Measurements from ENCODE around the gene PEPD. TPM values are rescaled to one million over a fixed set of nuclear protein-coding genes. Genes with fewer than 3 reads are reported as not detected.

Gene PEPD
- total RNA-seq, 2 experiments from 2014 or later: 38.1 to 44.5 TPM

DNA sequence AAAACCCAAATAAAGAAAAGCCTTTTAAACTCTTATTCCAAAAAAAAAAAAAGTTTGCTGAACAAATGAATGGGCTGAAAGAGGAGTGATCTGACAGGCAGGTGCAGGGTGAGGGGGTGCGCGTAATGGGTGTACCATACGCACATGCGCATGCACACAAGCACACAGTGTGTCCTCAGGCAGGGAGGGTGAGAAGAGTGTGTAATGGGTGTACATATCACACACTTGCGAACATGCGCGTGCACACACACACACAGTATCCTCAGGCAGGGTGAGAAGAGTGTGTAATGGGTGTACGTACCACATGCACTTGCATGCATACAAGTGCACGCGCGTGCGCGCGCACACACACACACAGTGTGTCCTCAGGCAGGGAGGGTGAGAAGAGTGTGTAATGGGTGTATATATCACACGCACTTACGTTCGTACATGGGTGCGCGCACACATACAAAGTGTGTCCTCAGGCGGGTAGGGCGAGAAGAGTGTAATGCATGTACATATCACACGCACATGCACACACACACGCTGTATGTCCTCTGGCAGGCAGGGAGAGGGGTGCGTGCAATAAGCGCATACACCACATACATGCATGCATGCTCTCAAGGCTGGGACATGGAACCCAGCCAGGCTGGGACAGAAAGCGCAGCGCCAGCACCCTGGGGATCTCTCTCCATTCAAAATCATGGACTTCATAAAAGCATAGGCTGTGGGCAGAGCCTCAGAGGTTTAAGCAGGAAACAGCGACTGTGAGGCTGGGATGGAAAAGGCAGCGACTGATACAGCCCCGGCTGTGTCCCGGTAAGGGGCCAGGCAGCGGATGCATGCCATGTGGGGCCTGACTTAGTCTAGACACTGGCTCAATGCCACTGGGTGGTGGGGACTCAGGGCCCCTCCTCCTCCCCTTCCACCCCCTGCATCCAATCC, 77.7 kb downstream of the PEPD start:
- CTCF ChIA-PET: no interaction called here
- POLR2A ChIA-PET: no interaction called here
- Mint-ChIP-seq H3K9me3 (no peaks in the 10 kb centered on the region), H3K27ac (no peak overlapping the region), H3K27me3 (no peaks in the 10 kb centered on the region), H3K4me3 (no peak overlapping the region), H3K36me3 (ENCODE audit: low read depth) (no peaks in the 10 kb centered on the region), H3K4me1 (peaks cover 1% of the 10 kb centered on the region)
- DNase-seq: no peak

- Mint-ChIP-seq H3K36me3 (ENCODE audit: low read depth) (no peaks in the 10 kb centered on the region), H3K4me1 (peaks cover 1% of the 10 kb centered on the region), H3K27me3 (no peaks in the 10 kb centered on the region), H3K9me3 (no peaks in the 10 kb centered on the region), H3K27ac (no peak overlapping the region), H3K4me3 (no peak overlapping the region)
- DNase-seq: no peak
- ChIA-PET POLR2A (no interaction called here), CTCF (no interaction called here)
These were observed 78.9 kb downstream of the PEPD start for GRCh38 chr19:33442706-33443105.

- Mint-ChIP-seq H3K9me3 (no peaks in the 10 kb centered on the region), H3K36me3 (ENCODE audit: low read depth) (no peaks in the 10 kb centered on the region), H3K4me1 (peaks cover 1% of the 10 kb centered on the region), H3K4me3 (no peak overlapping the region), H3K27me3 (no peaks in the 10 kb centered on the region), H3K27ac (no peak overlapping the region)
- ChIA-PET POLR2A (no interaction called here), CTCF (no interaction called here)
- no peak for DNase-seq
These were observed 79.8 kb downstream of the PEPD start for GRCh38 chr19:33441828-33442227.

- no peak for DNase-seq
- H3K36me3 Mint-ChIP-seq (ENCODE audit: low read depth): no peaks in the 10 kb centered on the region
- no peak overlapping the region for H3K4me3 Mint-ChIP-seq
- ChIA-PET POLR2A (no interaction called here), CTCF (no interaction called here)
- no peak overlapping the region for H3K27ac Mint-ChIP-seq
- H3K9me3 Mint-ChIP-seq: no peaks in the 10 kb centered on the region
- peaks cover 1% of the 10 kb centered on the region for H3K4me1 Mint-ChIP-seq
- no peaks in the 10 kb centered on the region for H3K27me3 Mint-ChIP-seq
These were observed 80.3 kb downstream of the PEPD start for GRCh38 chr19:33441277-33441699.

DNA sequence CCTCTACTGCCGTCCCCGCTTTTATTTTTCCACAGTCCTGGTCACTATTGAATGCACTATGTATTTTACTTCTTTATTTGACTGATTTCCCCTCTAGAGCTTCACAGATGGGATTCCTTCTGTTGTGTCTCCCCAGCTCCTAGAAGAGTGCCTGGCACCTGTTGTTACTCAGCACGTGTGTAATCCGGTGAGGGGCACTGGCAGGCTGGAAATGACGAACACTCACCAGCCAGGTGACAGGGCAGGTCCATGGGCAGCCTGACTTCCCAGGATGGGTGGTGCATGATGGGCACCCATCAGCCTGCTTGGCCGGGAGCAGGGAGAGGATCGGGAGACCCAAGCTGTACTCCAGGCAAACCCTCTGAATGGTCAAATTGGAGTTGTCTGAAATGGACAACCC, 80.9 kb downstream of the PEPD start:
- H3K4me3 Mint-ChIP-seq: no peak overlapping the region
- CTCF ChIA-PET: no interaction called here

GRCh38 chr19:33440241-33440640, 81.3 kb downstream of the PEPD start:
- ChIA-PET CTCF (no interaction called here), POLR2A (no interaction called here)
- Mint-ChIP-seq H3K27ac (no peak overlapping the region), H3K36me3 (ENCODE audit: low read depth) (no peaks in the 10 kb centered on the region), H3K27me3 (no peaks in the 10 kb centered on the region), H3K4me1 (peaks cover 1% of the 10 kb centered on the region), H3K9me3 (no peaks in the 10 kb centered on the region), H3K4me3 (no peak overlapping the region)
- no peak for DNase-seq

More for the DNA sequence above, 80.9 kb downstream of the PEPD start:
- Mint-ChIP-seq H3K9me3 (no peaks in the 10 kb centered on the region), H3K36me3 (ENCODE audit: low read depth) (no peaks in the 10 kb centered on the region), H3K27me3 (no peaks in the 10 kb centered on the region), H3K4me1 (peaks cover 1% of the 10 kb centered on the region), H3K27ac (no peak overlapping the region)
- POLR2A ChIA-PET: no interaction called here
- no peak for DNase-seq

DNA sequence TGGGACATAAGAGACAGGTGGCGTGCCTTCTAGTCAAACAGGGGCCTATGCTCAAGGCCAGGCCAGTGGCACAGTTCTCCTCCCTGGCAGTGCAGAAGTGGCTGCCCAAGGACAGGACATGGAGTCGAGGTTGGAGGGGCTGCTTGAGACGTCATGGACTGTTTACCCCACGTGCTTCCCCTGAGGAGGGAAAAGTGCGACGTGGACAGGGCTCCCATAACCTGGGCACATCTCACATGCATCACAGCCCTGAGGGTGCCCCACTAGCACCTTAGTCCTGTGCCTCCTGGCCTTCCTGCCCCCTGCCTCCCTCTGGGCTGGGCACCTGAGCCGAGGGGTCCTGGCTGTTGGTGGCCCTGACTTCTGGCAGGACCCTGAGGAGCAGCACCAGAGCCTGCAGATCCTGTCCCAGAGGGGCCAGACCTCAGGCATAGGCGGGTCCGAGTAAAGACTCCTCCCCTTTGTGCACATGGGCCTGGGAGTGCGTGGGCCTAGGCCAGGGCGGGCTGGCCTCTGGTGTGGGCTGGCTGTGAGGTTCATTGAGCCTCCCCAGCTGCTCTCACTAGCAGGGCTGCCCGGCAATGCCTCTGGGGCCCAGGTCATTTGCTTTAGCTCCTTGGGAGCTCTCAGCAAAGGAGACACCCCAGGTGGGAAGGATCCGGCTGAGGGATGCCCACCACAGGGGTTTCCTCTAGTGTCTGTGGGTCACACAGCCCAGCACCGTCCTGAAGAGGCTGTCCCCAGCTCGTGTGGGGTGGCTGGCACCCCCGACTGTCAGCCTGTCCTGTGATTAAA, 82.4 kb downstream of the PEPD start:
- ChIA-PET CTCF (no interaction called here), POLR2A (no interaction called here)
- no peaks in the 10 kb centered on the region for H3K9me3 Mint-ChIP-seq
- peaks cover 1% of the 10 kb centered on the region for H3K4me1 Mint-ChIP-seq
- no peaks in the 10 kb centered on the region for H3K36me3 Mint-ChIP-seq (ENCODE audit: low read depth)
- no peaks in the 10 kb centered on the region for H3K27me3 Mint-ChIP-seq
- no peak overlapping the region for H3K4me3 Mint-ChIP-seq
- no peak for DNase-seq
- no peak overlapping the region for H3K27ac Mint-ChIP-seq

GRCh38 chr19:33437821-33438671, 83.5 kb downstream of the PEPD start:
- Mint-ChIP-seq H3K4me3 (no peak overlapping the region), H3K27me3 (no peaks in the 10 kb centered on the region), H3K4me1 (peaks cover 1% of the 10 kb centered on the region), H3K36me3 (ENCODE audit: low read depth) (no peaks in the 10 kb centered on the region), H3K27ac (no peak overlapping the region), H3K9me3 (no peaks in the 10 kb centered on the region)
- ChIA-PET CTCF (interaction anchor here (0.6 kb wide), 1 partner anchor 212 kb away, joined by 4 read pairs; no protein-coding TSS in a partner anchor), POLR2A (no interaction called here)
- DNase-seq: no peak

DNA sequence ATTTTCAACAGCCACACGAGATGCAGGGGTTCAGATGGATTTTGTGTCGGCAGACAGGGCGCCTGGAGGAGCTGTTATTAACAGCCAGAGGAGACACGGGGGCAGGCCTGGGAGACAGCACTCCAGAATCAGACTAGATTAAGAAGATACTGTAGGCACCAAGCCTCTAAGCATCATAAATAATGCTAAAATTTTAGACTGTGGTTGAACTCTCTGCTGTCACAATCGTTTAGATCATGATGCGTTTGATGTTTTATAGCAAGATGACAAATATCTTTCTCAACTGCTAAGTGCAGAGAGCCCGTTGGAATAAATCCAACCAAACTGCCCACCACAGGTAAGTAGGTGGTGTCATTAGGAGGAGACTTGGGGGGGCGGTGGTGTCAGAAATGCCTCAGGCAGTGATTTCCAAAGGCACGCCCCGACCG, 84.2 kb downstream of the PEPD start:
- no peak overlapping the region for H3K27ac Mint-ChIP-seq
- ChIA-PET CTCF (no interaction called here), POLR2A (no interaction called here)
- no peak overlapping the region for H3K4me3 Mint-ChIP-seq
- no peak for DNase-seq
- H3K36me3 Mint-ChIP-seq (ENCODE audit: low read depth): no peaks in the 10 kb centered on the region
- H3K4me1 Mint-ChIP-seq: peaks cover 1% of the 10 kb centered on the region
- no peaks in the 10 kb centered on the region for H3K9me3 Mint-ChIP-seq
- no peaks in the 10 kb centered on the region for H3K27me3 Mint-ChIP-seq

DNA sequence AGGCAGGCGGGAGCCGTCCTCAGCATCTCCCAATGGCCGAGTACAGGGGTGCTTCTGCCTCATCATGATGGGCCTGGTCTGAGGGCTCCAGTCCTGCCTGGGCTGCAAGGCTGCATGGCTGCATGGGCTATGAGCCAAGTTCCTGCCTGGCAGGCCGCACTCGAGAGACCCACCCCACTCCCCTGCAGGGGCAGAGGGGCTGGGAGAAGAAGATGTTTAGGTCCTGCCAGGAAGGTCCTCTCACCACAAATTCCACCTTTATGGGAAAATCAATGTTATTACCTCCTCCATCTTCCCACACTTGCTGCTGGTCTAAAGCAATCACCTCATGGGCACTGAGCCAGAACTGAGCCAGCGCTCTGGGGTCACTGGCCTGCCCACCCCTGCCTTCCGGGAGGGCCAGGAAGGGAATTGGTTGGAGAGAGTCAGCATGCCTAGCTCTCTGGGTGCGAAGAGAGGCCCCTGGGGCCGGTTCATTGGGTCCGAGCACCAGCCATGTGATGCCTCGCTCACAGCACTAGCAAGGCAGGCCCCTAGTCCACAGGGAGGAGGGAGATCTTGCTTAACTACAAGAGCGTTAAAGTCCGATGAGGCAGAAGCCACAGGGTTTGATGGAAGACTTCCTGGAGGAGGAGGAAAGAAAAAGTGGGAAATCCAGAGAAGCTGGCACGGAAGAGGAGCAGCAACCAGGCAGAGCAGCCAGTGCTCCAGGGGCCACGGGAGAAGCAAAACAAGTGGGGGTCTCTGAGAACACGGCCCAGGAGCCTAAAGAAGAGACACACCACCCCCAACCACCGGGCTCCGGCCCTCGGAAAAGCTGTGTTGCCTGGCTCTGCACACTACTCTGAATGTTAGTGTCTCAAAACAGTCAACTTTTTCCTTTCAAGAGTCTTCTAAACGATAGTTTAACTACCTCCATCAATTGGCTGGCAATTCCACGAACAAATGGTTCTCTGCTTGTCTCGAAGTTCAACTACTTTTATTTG, 84.9 kb downstream of the PEPD start:
- no peak overlapping the region for H3K27ac Mint-ChIP-seq
- ChIA-PET POLR2A (no interaction called here), CTCF (no interaction called here)
- peaks cover under 1% of the 10 kb centered on the region for H3K4me1 Mint-ChIP-seq
- H3K27me3 Mint-ChIP-seq: no peaks in the 10 kb centered on the region
- no peak for DNase-seq
- no peak overlapping the region for H3K4me3 Mint-ChIP-seq
- no peaks in the 10 kb centered on the region for H3K9me3 Mint-ChIP-seq
- H3K36me3 Mint-ChIP-seq (ENCODE audit: low read depth): no peaks in the 10 kb centered on the region

DNA sequence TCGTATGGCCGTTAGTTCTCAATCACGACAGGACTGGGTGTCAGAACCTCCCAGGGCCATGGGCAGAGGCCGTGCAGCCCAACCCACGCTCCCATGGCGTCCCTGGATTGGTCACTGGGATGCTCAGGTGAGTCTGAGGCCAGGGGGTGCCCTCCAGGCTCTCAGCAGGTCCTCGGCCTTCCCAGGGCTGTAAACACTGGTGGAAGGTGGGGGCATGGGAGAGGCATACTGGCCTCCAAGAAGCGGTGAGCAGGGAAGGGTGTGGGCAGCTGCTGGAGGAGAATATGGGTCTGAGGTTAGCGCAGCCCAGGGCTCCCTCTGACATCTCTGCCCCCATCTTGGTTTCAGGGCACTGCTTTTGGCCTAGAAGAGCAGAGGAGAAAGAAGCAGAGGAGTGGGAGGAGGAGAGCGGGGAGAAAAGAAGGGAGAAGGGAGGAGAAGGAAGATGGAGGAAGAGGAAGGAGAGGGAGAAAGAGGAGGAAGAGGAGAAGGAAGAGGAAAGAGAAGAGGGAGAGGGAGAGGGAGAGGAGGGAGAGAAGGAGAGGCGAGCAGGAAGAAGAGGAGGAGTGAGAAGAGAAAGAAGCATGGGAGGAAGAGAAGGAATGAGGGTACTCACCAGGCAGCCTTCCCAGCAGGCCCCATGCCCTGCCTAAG, 85.8 kb downstream of the PEPD start:
- Mint-ChIP-seq H3K4me1 (peaks cover 1% of the 10 kb centered on the region), H3K9me3 (no peaks in the 10 kb centered on the region), H3K4me3 (no peak overlapping the region), H3K27ac (no peak overlapping the region), H3K36me3 (ENCODE audit: low read depth) (no peaks in the 10 kb centered on the region), H3K27me3 (no peaks in the 10 kb centered on the region)
- ChIA-PET POLR2A (no interaction called here), CTCF (no interaction called here)
- DNase-seq: no peak

Data from activated CD4-positive, alpha-beta T cell treated with anti-CD3 and anti-CD28 coated beads, Interleukin-2, amount 10 ng/mL, durations not matched to agents 7 days and 5 days (primary cell).